LNCAP (cell line): ENCODE data around the gene ORAI3.

Experiments
- TF ChIP-seq, protein P1 (sequence below): fragments of 450-650 bp; IDR thresholded peaks from 2 replicates; pipeline ENCODE4 v1.5.1; 2017; ENCODE audit warnings: mild to moderate bottlenecking

The ORAI3 gene

GRCh38 chr16:30930160-30930571 lies 18.7 kb upstream of the ORAI3 start:
- TF ChIP-seq, protein P1, sequence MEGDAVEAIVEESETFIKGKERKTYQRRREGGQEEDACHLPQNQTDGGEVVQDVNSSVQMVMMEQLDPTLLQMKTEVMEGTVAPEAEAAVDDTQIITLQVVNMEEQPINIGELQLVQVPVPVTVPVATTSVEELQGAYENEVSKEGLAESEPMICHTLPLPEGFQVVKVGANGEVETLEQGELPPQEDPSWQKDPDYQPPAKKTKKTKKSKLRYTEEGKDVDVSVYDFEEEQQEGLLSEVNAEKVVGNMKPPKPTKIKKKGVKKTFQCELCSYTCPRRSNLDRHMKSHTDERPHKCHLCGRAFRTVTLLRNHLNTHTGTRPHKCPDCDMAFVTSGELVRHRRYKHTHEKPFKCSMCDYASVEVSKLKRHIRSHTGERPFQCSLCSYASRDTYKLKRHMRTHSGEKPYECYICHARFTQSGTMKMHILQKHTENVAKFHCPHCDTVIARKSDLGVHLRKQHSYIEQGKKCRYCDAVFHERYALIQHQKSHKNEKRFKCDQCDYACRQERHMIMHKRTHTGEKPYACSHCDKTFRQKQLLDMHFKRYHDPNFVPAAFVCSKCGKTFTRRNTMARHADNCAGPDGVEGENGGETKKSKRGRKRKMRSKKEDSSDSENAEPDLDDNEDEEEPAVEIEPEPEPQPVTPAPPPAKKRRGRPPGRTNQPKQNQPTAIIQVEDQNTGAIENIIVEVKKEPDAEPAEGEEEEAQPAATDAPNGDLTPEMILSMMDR = no peak

DNA sequence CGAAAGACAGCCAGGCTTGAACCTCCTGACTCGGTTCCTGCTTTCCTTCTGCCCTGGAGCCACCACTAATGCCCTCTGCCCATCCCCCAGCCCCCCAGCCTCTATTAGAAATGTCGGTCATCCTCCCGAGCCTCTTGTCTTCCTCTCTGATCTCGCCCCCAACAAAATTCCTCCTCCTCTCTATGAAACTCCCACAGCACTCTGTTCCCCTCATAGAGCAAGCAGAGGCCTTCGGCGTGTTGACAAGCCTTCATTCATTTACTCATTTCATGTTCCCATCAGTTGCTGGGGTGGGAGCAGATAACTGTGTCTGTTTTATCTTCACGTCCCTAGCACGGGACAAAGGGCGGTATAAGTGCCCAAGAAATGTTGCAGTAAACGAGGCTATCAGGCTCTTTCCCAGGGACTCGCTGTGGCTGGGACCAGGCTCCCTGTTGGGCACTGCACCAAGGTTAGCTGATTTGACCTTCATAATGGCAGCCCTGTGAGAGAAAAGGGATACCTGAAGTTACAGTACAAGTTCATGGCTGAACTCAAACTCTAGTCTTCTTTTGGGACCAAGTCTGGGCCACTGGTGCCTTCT lies 17.7 kb upstream of the ORAI3 start:
- TF ChIP-seq, protein P1 = no peak

GRCh38 chr16:30934827-30935557 lies 13.9 kb upstream of the ORAI3 start:
- TF ChIP-seq, protein P1 = no peak

DNA sequence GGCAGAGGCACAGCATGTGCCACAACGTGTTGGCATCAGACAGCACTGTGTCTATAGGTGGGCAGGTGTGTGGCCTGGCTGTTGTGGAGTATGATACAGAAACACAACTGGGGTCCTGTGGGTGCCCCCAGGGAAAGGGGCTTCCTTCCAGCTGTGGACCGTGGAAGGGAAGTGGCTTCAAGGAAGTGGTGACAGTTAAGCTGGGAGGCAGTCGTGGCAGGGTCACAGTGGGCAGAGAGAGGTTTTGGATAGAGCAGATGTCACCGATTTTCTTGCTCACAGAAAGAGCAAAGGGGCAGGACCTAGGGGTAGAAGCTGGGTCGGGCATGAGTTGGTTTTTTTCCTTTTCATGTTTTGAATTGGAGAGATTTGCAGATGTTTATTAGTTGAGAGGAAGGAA lies 11.2 kb upstream of the ORAI3 start:
- TF ChIP-seq, protein P1 = no peak

DNA sequence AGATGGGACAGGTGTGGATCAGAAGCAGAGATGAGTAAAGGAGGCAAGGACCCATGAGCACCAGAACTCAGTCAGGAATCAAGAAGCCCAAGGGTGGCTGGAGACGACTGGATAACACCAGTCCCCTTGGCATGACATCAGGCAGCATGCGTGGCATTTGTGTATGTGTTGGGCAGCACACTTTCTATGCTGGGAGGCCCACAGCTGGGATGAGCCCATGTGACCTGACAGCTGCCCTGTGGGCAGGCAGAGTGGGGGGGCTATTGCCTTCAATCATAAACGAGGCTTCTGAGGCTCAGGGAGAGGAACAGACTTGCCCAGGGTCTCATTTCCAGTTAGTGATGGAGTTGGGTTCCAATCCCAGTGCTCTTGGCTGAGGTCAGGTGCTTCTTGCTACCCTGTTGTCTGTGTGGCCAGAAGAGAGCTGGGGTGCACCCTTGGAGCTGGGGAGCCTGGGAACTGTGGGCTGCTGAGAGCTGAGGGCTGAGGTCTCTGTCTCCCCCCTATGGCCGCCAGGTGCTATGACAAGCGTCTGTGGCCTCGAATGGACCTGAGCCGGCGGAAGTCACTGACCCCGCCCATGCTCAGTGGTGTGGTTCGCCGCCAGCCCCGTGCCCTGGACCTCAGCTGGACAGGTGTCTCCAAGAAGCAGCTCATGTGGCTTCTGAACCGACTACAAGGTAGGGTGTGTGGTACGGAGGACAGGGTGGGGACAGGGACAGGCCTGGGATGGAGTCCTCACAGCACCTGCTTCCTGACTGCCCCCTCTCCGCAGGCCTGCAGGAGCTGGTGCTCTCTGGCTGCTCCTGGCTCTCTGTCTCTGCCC lies 7.1 kb upstream of the ORAI3 start:
- TF ChIP-seq, protein P1 = peak; percentile 85

DNA sequence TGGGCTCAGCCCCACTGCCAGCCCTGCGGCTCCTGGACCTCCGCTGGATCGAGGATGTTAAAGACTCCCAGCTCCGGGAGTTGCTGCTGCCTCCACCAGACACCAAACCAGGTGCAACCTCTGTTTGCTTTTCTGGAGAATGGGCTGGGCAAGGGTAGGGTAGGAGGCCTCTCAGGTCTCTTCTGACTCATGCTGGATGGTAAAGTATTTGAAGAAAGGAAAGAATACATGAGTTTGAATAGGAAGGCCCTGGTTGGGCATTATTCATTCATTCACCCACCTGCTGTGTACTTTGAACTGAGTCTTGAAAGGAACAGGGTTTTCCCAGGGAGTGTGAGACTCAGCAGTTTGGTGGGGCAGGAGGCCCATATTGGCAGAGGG lies 6.5 kb upstream of the ORAI3 start:
- TF ChIP-seq, protein P1 = no peak

DNA sequence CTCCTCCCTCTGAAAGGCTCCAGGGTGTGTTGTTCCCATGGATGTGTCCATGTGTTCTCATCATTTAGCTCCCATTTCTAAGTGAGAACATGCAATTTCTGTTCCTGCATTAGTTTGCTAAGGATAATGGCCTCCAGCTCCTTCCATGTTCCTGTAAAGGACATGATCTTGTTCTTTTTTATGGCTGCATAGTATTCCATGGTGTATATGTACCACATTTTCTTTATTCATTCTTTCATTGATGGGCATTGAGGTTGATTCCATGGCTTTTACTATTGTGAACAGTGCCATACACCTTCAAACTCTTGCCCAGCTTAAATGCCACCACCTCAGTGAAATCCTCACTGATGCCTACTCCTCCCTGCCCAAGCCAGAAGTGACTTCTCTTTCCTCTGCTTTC lies 4.5 kb upstream of the ORAI3 start:
- TF ChIP-seq, protein P1 = no peak
